GM23248 (cell line): ENCODE data around the gene HEXIM2.

Experiments used
- EZH2 ChIP-seq: fragments of 200-600 bp; sonication (generic); IDR thresholded peaks from 2 replicates; pipeline ENCODE4 v1.6.1; 2018; ENCODE audit warnings: antibody characterized with exemption, mild to moderate bottlenecking; ENCODE audit not compliant: insufficient read depth, poor library complexity, severe bottlenecking
- EZH2phosphoT487 ChIP-seq: fragments of 200-600 bp; sonication (generic); IDR thresholded peaks from 2 replicates; pipeline ENCODE4 v1.6.1; 2018; ENCODE audit warnings: antibody characterized with exemption, moderate library complexity, mild to moderate bottlenecking, low read depth; ENCODE audit not compliant: insufficient read depth

GRCh38 chr17:45112559-45113423, 48.9 kb upstream of the HEXIM2 start:
- no peak for TF ChIP-seq EZH2phosphoT487
- no peak for TF ChIP-seq EZH2
